Karpas-422 (cell line): ENCODE data around the gene LY6G6F. TPM values are rescaled to one million over a fixed set of nuclear protein-coding genes. Genes with fewer than 3 reads are reported as not detected.

Experiments
- DNase-seq: peaks from one replicate; pipeline ENCODE4 v3.0.0-alpha.2; 2015
- H2AFZ ChIP-seq: fragments of 200-600 bp; sonication (generic); 2 replicates; pipeline ENCODE4 v1.6.1; 2014; ENCODE audit warnings: antibody characterized with exemption, low read length, mixed read lengths
- H3K27ac ChIP-seq: fragments of 200-600 bp; sonication (generic); 2 replicates; pipeline ENCODE4 v1.5.1; 2014; ENCODE audit warnings: mild to moderate bottlenecking, low read length, moderate library complexity
- H3K27me3 ChIP-seq: fragments of 200-600 bp; sonication (generic); 2 replicates; pipeline ENCODE4 v1.6.1; 2014; ENCODE audit warnings: low read length, mixed read lengths
- H3K36me3 ChIP-seq: fragments of 200-600 bp; sonication (generic); 2 replicates; pipeline ENCODE4 v1.6.1; 2014; ENCODE audit warnings: low read length, mixed read lengths; ENCODE audit not compliant: insufficient read depth
- H3K4me1 ChIP-seq: fragments of 200-600 bp; sonication (generic); 2 replicates; pipeline ENCODE4 v1.6.1; 2014; ENCODE audit warnings: mild to moderate bottlenecking, low read length, mixed read lengths
- H3K4me2 ChIP-seq: fragments of 200-600 bp; sonication (generic); 2 replicates; pipeline ENCODE4 v1.6.1; 2014; ENCODE audit warnings: low read length, low read depth, mild to moderate bottlenecking; ENCODE audit not compliant: poor library complexity, severe bottlenecking
- H3K4me3 ChIP-seq: fragments of 200-600 bp; sonication (generic); 2 replicates; pipeline ENCODE4 v1.5.1; 2014; ENCODE audit warnings: mild to moderate bottlenecking, antibody characterized with exemption, low read length, mixed read lengths
- H3K79me2 ChIP-seq: fragments of 200-600 bp; sonication (generic); 2 replicates; pipeline ENCODE4 v1.6.1; 2014; ENCODE audit warnings: mild to moderate bottlenecking, low read length, mixed read lengths
- H3K9ac ChIP-seq: fragments of 200-600 bp; sonication (generic); 2 replicates; pipeline ENCODE4 v1.6.0; 2014; ENCODE audit warnings: low read length
- H3K9me2 ChIP-seq: fragments of 200-600 bp; sonication (generic), shearing (Covaris generic); replicated peaks from 2 replicates; pipeline ENCODE4 v1.6.0; 2014; ENCODE audit warnings: mild to moderate bottlenecking, low read length, moderate library complexity; ENCODE audit not compliant: insufficient read depth
- H3K9me3 ChIP-seq: fragments of 300-700, 200-600 bp; sonication (generic); 2 replicates; pipeline ENCODE4 v1.6.1; 2014; ENCODE audit warnings: low read length, mixed read lengths
- H4K20me1 ChIP-seq: fragments of 200-600 bp; sonication (generic); 2 replicates; pipeline ENCODE4 v1.6.1; 2014; ENCODE audit warnings: mild to moderate bottlenecking, antibody characterized with exemption, low read length, low read depth; ENCODE audit not compliant: insufficient read depth
- total RNA-seq: library from RNA; depleted of rRNA; stranded (reverse); fragments of >200 nt; shearing (Covaris generic); gene quantifications from 2 replicates; pipeline ENCODE4 v1.2.3, GENCODE V29; 2014; ENCODE audit warnings: low replicate concordance; rRNA removed

The LY6G6F gene, protein sequence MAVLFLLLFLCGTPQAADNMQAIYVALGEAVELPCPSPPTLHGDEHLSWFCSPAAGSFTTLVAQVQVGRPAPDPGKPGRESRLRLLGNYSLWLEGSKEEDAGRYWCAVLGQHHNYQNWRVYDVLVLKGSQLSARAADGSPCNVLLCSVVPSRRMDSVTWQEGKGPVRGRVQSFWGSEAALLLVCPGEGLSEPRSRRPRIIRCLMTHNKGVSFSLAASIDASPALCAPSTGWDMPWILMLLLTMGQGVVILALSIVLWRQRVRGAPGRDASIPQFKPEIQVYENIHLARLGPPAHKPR
- not detected in 2 replicates for total RNA-seq

DNA sequence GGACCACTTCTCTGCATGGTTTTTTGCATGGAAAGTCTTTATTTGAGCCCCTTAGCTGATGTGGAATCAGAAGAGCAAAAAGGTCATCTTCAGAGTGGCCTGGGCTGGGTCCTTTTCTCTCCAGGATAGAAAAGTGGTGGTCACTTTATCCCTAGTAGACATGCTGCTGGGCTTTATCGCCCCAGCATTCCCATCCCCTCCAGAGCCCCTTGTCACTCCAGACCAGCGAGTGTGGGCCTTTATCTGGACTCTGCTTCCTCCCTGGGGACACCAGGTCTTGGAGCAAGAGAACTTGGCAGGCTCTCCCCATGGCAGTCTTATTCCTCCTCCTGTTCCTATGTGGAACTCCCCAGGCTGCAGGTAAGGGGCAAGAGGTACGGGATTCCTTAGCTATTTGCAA lies at the start of gene LY6G6F:
Gene LY6G6F, plus strand, starts transcription at position 268 of the 400 bp plus-strand sequence. Its CDS starts 41 bp downstream, at position 309.
- Histone ChIP-seq H4K20me1 (no peaks in the 10 kb centered on the region), H2AFZ (no peak within 1 kb of the TSS), H3K36me3 (no peaks in the 10 kb centered on the region), H3K4me3 (no peak within 1 kb of the TSS), H3K79me2 (peaks cover 13% of the 10 kb centered on the region), H3K9ac (no peak within 1 kb of the TSS), H3K4me2 (no peak within 1 kb of the TSS), H3K9me3 (no peaks in the 10 kb centered on the region), H3K27ac (no peak within 1 kb of the TSS), H3K4me1 (peaks cover 15% of the 10 kb centered on the region), H3K27me3 (no peaks in the 10 kb centered on the region), H3K9me2 (no peaks in the 10 kb centered on the region)
- no peak for DNase-seq

DNA sequence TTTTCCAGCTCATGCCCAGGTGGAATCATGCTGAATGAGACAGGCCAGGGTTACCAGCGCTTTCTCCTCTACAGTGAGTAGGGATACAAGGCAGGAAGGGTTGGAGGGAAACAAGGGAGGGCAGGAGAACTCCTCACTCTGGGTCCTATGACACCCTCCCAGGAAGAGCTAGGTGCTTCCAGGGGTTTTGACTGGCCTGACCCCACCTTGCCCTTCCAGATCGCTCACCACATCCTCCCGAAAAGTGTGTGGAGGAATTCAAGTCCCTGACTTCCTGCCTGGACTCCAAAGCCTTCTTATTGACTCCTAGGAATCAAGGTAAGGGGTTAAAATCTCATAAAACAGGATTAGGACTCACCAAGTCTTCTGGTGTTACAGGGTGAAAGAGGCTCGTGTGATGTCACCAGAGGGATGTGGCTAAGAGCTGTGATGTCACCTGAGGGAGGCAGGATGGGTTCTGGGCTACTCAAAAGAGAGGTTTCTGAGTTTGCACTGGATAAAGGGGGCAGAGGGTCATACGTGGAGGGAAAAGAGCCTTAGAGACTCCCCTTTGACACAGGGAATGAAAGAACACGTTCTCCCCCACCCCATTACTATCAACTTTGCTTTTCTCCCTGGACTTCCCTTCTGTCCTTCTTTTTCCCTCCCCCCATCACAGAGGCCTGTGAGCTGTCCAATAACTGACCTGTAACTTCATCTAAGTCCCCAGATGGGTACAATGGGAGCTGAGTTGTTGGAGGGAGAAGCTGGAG lies 49.1 kb upstream of the LY6G6F start:
- H3K4me2 ChIP-seq = peak overlapping the region; percentile 75
- H3K4me1 ChIP-seq = peaks cover 39% of the 10 kb centered on the region
- no peak overlapping the region for H3K9ac ChIP-seq
- peaks cover 47% of the 10 kb centered on the region for H3K79me2 ChIP-seq
- no peak overlapping the region for H2AFZ ChIP-seq
- no peaks in the 10 kb centered on the region for H3K9me3 ChIP-seq
- DNase-seq = peak; percentile 60
- H3K4me3 ChIP-seq = no peak overlapping the region
- no peaks in the 10 kb centered on the region for H4K20me1 ChIP-seq
- H3K27me3 ChIP-seq = no peaks in the 10 kb centered on the region
- no peaks in the 10 kb centered on the region for H3K9me2 ChIP-seq
- H3K27ac ChIP-seq = no peak overlapping the region
- H3K36me3 ChIP-seq = no peaks in the 10 kb centered on the region

DNA sequence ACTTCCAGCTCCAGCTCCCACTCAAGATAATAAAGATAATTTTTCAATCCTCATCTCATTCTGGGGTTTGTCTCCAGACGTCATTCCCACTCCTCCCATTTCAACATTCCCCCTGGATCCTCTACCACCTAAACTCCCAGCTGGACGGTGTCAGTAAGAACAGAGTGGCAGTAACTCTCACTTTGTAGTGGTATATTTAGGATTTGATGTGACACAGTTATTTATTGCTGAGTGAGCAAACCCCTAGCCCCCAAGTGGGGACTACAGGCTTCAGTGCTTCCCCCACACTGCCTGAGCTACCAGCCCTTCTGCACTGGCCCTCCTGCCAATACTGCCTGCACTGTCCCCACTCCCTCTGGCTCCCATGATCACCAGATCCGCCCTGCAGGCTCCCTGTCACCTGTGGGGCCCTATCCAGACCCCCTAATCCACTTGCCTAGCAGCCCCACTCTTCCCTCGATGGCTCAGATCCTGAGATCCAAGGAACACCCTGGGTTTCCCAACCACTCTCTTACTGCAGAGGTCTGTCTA lies 48.4 kb upstream of the LY6G6F start:
- Histone ChIP-seq H3K4me1 (peaks cover 39% of the 10 kb centered on the region), H3K9me3 (no peaks in the 10 kb centered on the region), H3K79me2 (peaks cover 49% of the 10 kb centered on the region), H3K27ac (no peak overlapping the region), H3K36me3 (0 out of 2 replicates have a peak, but pooled peaks cover under 1% of the 10 kb centered on the region), H4K20me1 (no peaks in the 10 kb centered on the region), H3K9me2 (no peaks in the 10 kb centered on the region), H3K9ac (peak overlapping the region; percentile 81), H3K27me3 (no peaks in the 10 kb centered on the region), H3K4me2 (peak overlapping the region; percentile 75), H3K4me3 (peak overlapping the region; percentile 74; the same call in 1 of the 2 replicates), H2AFZ (no peak overlapping the region)
- DNase-seq = no peak

DNA sequence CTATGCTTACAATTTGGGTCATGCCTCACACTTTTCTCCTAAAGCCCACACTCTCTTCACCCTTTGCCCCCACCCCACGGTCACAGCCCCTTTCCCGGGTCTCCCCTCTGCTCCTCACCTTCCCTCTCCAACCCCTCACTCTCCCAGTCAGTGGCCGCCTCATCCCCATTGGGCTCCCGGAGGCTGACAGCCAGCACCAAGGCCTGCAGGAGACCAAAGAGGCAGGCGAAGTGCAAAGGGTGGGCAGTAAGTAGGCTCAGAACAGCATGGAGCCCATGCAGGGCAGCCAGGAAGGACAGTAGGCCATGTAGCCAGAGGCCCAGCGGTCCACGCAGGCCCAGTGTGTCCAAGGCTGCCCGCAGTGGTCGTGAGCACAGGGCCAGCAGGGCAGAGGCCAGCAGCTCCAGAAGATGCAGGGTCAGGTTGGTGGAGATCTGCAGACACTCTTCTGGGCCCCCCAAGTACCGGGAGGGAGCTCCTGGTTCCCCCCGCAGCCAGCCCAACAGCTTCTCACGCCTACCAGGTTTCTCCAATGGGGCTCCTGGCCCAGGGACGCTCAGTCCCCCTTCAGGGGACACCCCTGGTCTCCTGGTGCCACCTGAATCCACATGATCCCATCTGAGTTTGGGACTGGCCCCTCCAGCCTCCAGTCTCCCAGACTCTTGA lies 47.5 kb upstream of the LY6G6F start:
- Histone ChIP-seq H3K36me3 (0 out of 2 replicates have a peak, but pooled peaks cover 3% of the 10 kb centered on the region), H3K4me1 (peaks cover 42% of the 10 kb centered on the region), H3K4me2 (peak overlapping the region; percentile 75), H3K27ac (peak overlapping the region; percentile 73; the same call in 1 of the 2 replicates), H3K4me3 (peak overlapping the region; percentile 74), H3K79me2 (peaks cover 57% of the 10 kb centered on the region), H4K20me1 (no peaks in the 10 kb centered on the region), H2AFZ (no peak overlapping the region), H3K9ac (peak overlapping the region; percentile 81), H3K9me2 (no peaks in the 10 kb centered on the region), H3K9me3 (no peaks in the 10 kb centered on the region), H3K27me3 (no peaks in the 10 kb centered on the region)
- no peak for DNase-seq

DNA sequence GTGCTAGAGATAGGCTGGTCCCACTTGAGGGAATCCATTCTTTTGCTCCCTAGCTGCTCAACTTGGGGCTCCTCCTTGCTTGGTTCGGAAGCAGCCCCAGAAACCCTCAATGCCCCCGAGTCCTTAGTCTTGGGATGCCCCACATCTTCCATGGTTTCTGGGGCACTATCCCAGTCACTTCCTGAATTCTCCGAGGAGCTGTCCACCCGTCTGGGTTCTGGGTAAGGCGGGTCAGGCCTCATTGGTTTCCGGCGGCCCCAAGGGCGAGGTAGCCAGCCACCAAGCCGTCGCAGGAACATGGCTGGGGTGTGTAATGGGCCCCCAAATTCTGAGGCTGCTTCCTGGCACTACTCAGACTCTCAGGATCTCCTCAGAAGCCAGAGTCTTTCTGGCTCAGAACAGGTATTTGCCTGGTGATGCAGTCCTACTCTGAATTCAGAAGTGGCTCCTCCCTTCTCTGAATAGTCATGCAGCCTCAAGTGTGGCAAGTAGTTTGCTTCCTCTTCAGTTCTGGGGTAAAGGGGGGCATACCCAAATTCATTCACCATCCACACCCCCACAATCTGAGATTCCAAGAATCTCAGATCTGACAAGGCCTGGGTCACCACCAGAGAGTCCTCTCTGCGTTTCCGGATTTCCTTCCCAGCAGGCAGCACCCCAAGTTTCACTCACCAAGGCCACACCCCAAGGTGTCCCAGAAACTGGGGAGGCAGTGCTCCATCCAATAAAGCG lies 46.9 kb upstream of the LY6G6F start:
- Histone ChIP-seq H3K4me1 (peaks cover 45% of the 10 kb centered on the region), H4K20me1 (no peaks in the 10 kb centered on the region), H3K79me2 (peaks cover 59% of the 10 kb centered on the region), H3K9ac (peak overlapping the region; percentile 81), H3K9me2 (no peaks in the 10 kb centered on the region), H3K4me2 (peak overlapping the region; percentile 75), H3K27me3 (no peaks in the 10 kb centered on the region), H3K9me3 (no peaks in the 10 kb centered on the region), H3K4me3 (peak overlapping the region; percentile 74), H3K27ac (peak overlapping the region; percentile 73), H3K36me3 (0 out of 2 replicates have a peak, but pooled peaks cover 3% of the 10 kb centered on the region), H2AFZ (no peak overlapping the region)
- DNase-seq = peak; percentile 81

DNA sequence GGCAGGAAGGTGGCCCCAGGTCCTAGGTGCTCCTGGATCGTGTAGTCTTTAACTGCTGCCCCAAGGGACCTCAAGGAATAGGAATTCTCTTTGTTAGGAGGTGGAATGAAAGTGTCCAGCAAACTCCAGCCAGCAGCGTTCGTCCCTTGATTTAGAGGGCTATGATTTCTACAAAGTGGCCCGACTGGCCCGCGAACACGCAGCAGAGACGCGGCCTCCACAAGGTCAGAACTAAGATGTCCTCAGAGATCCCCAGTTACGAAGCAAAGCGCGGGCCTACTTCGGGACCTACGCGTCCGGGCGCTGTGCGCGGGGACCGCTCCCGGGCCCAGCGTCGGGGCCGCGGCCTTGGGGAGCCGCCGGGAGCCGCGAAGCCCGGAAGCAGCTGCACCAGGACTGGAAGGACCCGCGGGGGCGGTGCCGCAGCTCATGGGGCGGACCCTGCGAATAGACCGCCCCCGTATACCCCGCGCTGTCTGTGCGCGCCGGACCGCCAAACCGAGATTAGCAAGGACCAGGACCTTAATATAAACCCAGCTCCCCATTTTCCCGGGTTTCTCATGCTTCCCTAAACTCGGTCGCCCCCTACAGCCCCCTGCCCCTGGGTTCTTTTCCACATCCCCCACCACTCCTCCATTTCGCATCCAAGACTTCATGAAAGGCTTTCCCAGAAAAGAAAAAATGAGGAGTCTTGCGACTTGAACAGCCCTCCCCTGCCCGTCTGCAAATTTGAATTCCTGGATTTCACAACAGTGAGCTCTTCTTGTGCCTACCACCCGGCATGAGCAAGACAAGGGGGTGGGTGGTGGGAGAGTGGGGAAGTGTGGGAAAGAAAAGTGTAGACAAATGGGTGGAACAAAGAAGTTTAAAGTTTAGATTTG lies 46.0 kb upstream of the LY6G6F start, which contains the start of gene C6orf47:
Gene C6orf47, minus strand, starts transcription at position 398 of the 881 bp plus-strand sequence. CDS start 831 bp downstream, outside the sequence.
- Histone ChIP-seq H2AFZ (0 out of 2 replicates have a peak within 1 kb of the TSS, but pooled peaks have one; percentile 27), H3K27ac (peak within 1 kb of the TSS; percentile 73), H3K27me3 (no peaks in the 10 kb centered on the region), H3K79me2 (peaks cover 55% of the 10 kb centered on the region), H3K4me2 (peak within 1 kb of the TSS; percentile 75), H3K36me3 (0 out of 2 replicates have a peak, but pooled peaks cover 3% of the 10 kb centered on the region), H3K9me2 (no peaks in the 10 kb centered on the region), H3K4me3 (peak within 1 kb of the TSS; percentile 74), H4K20me1 (no peaks in the 10 kb centered on the region), H3K4me1 (peaks cover 45% of the 10 kb centered on the region), H3K9ac (peak within 1 kb of the TSS; percentile 81), H3K9me3 (no peaks in the 10 kb centered on the region)
- peak; percentile 93 for DNase-seq
